K562 (cell line): ENCODE measurements around the gene RAB7A. TPM values are rescaled to one million over a fixed set of nuclear protein-coding genes. Genes with fewer than 3 reads are reported as not detected.

Experiments
- ATAC-seq: fragments of 200-7000 bp; cut with Tn5 transposase; 3 replicates; pipeline ENCODE4 v1.9.1; 2020; ENCODE audit warnings: moderate library complexity
- BruUV-seq: library from RNA; stranded (reverse); fragments of 400-500 nt; replicated peaks from 2 replicates; lab custom pipeline; 2021; lab: Mats Ljungman, UMichigan
- CTCF ChIA-PET: fragments of 300-600 bp; formaldehyde crosslinking; extraction: SDS; loops from one replicate; lab custom pipeline; 2021; ENCODE audit warnings: low intra/inter-chr PET ratio; lab: Yijun Ruan, JAX
- POLR2A ChIA-PET: fragments of 300-600, 350-650 bp; sonication (Branson Sonifier 250); formaldehyde crosslinking; extraction: SDS; loops from one replicate; lab custom pipeline; 2021; ENCODE audit warnings: antibody characterized with exemption, inconsistent platforms; lab: Yijun Ruan, JAX
- DNase-seq, 4 experiments: peaks; one replicate each; pipeline versions ENCODE4 v3.0.0 to v3.0.0-alpha.2; 2011 to 2018; ENCODE audit warnings: low spot score in 3 of 4, mixed read lengths in 3 of 4; ENCODE audit errors: extremely low read depth in 1 of 4
- FAIRE-seq: peaks from 2 replicates; lab custom pipeline; 2011; peaks lifted over from hg19 to GRCh38; lab: Jason Lieb, UNC
- H2AFZ ChIP-seq: 2 replicates; pipeline ENCODE4 v1.6.0; 2011; ENCODE audit warnings: low read depth, low read length, control low read depth, inconsistent platforms
- H3K27ac ChIP-seq: fragments of 200-600 bp; 3 replicates; pipeline ENCODE4 v1.8.0; 2011; ENCODE audit warnings: low read depth, mild to moderate bottlenecking, control low read depth, inconsistent platforms, low read length, moderate library complexity, mixed read lengths; ENCODE audit errors: extremely low read depth
- H3K27me3 ChIP-seq, 2 experiments: fragments of 300-600 bp in 1 of 2; 2 replicates in 1 of 2; 3 replicates in 1 of 2; pipeline versions ENCODE4 v1.6.0 to v1.8.0; 2011; ENCODE audit warnings: inconsistent platforms in 2 of 2, low read length in 2 of 2, mild to moderate bottlenecking in 1 of 2, mixed read lengths in 1 of 2, moderate library complexity in 1 of 2; ENCODE audit not compliant: control insufficient read depth in 2 of 2, insufficient read depth in 2 of 2
- H3K36me3 ChIP-seq: fragments of 300-600 bp; 3 replicates; pipeline ENCODE4 v1.8.0; 2011; ENCODE audit warnings: mild to moderate bottlenecking, low read length, inconsistent platforms; ENCODE audit not compliant: control insufficient read depth, insufficient read depth
- H3K4me1 ChIP-seq, 2 experiments: fragments of 200-600 bp in 1 of 2; replicated peaks in 1 of 2; 2 replicates in 1 of 2; 3 replicates in 1 of 2; pipeline versions ENCODE4 v1.5.1 to v1.8.0; 2011; ENCODE audit warnings: inconsistent platforms in 2 of 2, low read length in 2 of 2, mild to moderate bottlenecking in 1 of 2, mixed read lengths in 1 of 2, moderate library complexity in 1 of 2; ENCODE audit not compliant: control insufficient read depth in 2 of 2, insufficient read depth in 2 of 2
- H3K4me2 ChIP-seq: 2 replicates; pipeline ENCODE4 v1.6.1; 2011; ENCODE audit warnings: low read length, control low read depth, inconsistent platforms, mixed read lengths; ENCODE audit not compliant: insufficient read depth
- H3K4me3 ChIP-seq: fragments of 200-600 bp; sonication (generic), shearing (Covaris generic); 2 replicates; pipeline ENCODE4 v1.5.1; 2016; ENCODE audit warnings: control low read depth, inconsistent platforms
- H3K79me2 ChIP-seq: fragments of 200-600 bp; 3 replicates; pipeline ENCODE4 v1.8.0; 2011; ENCODE audit warnings: low read length, inconsistent platforms; ENCODE audit not compliant: control insufficient read depth, insufficient read depth
- H3K9ac ChIP-seq, 2 experiments: 2 replicates each; pipeline versions ENCODE4 v1.6.0 to v1.6.1; 2011; ENCODE audit warnings: low read depth in 2 of 2, low read length in 2 of 2, control low read depth in 1 of 2, inconsistent platforms in 1 of 2, mild to moderate bottlenecking in 1 of 2, mixed read lengths in 1 of 2; ENCODE audit not compliant: insufficient read depth in 1 of 2
- H3K9me1 ChIP-seq: one replicate; pipeline ENCODE4 v1.6.0; 2011; ENCODE audit warnings: inconsistent platforms, mild to moderate bottlenecking, low read length, moderate library complexity; ENCODE audit not compliant: control insufficient read depth, insufficient read depth
- H3K9me3 ChIP-seq: replicated peaks from 2 replicates; pipeline ENCODE4 v1.5.1; 2011; ENCODE audit warnings: low read depth, low read length, inconsistent platforms; ENCODE audit not compliant: control insufficient read depth, insufficient read depth
- H4K20me1 ChIP-seq: replicated peaks from 2 replicates; pipeline ENCODE4 v1.6.1; 2011; ENCODE audit warnings: low read length, inconsistent platforms, mixed read lengths; ENCODE audit not compliant: control insufficient read depth, insufficient read depth
- MEF2D ChIP-seq: conservative IDR thresholded peaks from 2 replicates; pipeline ENCODE4 v1.6.1; 2016; ENCODE audit warnings: low read depth, missing genetic modification characterization, missing compliant biosample characterization
- RAD21 ChIP-seq, 2 experiments: fragments of 250-450 bp in 1 of 2; fragments of 450-650 bp in 1 of 2; sonication (Bioruptor Pico) in 1 of 2; formaldehyde crosslinking in 1 of 2; IDR thresholded peaks in 1 of 2; conservative IDR thresholded peaks in 1 of 2; 2 replicates each; pipeline versions ENCODE4 v1.4.0 to v1.8.0; 2020 to 2022; ENCODE audit warnings: mild to moderate bottlenecking in 2 of 2, moderate library complexity in 1 of 2
- RBM34 ChIP-seq: fragments of 200-400 bp; formaldehyde crosslinking; IDR thresholded peaks from 2 replicates; pipeline ENCODE4 v1.6.1; 2018; ENCODE audit warnings: low read length, borderline replicate concordance; ENCODE audit not compliant: insufficient read depth
- SMC3 ChIP-seq: conservative IDR thresholded peaks from 2 replicates; pipeline ENCODE4 v1.6.1; 2011; ENCODE audit warnings: low read depth, low read length, improper control_type of control experiment; ENCODE audit not compliant: insufficient read depth
- ZFP36 ChIP-seq: fragments of 150-350 bp; IDR thresholded peaks from 2 replicates; pipeline ENCODE4 v1.6.1; 2018; ENCODE audit warnings: low read length, low read depth; ENCODE audit not compliant: partially characterized antibody
- ZNF384 ChIP-seq: IDR thresholded peaks from 2 replicates; pipeline ENCODE4 v1.6.1; 2012; ENCODE audit warnings: low read depth, low read length, improper control_type of control experiment
- WGBS: fragments of 100-300 bp; shearing (Covaris generic); methylation state at CpG from one replicate; pipeline ENCODE4 v1.1.6; 2016; ENCODE audit warnings: low coverage, mixed read lengths; ENCODE audit not compliant: insufficient coverage; ENCODE audit errors: missing lambda C conversion rate; 5-methylcytosine and 5-hydroxymethylcytosine counted together
- in situ Hi-C: fragments of 300-500 bp; cut with MboI; formaldehyde crosslinking; loops from 4 replicates; pipeline ENCODE4 v1.15.0; 2018; ENCODE audit warnings: inconsistent platforms, mixed read lengths
- intact Hi-C: fragments of 100-400 bp; cut with micrococcal nuclease; formaldehyde crosslinking; loops from 2 replicates; pipeline ENCODE4 v1.14.2; 2022
- polyA plus RNA-seq, 8 experiments: library from polyadenylated mRNA; depleted of rRNA in 4 of 8; stranded (reverse) in 5 of 8; unstranded in 3 of 8; fragments of >200 nt; fragmentation: Nextera tagmentation in 2 of 8; fragmentation: Illumina TruSeq in 1 of 8; extraction: Ambion mirVana in 2 of 8; extraction: Trizol in 1 of 8; gene quantifications; 2 replicates each; pipeline versions ENCODE4 v1.2.1 to v1.2.3, GENCODE V29; 2011 to 2014; ENCODE audit warnings: inconsistent platforms in 1 of 8, missing spikeins in 1 of 8
- total RNA-seq, 7 experiments: library from RNA; depleted of rRNA in 6 of 7; stranded (reverse); fragments of >200 nt in 6 of 7; fragmentation: Illumina TruSeq in 2 of 7; extraction: Trizol in 2 of 7; gene quantifications; 2 replicates each; pipeline versions ENCODE4 v1.2.1 to v1.2.3, GENCODE V29; 2011 to 2021; ENCODE audit warnings: low replicate concordance in 1 of 7
- TF ChIP-seq, protein P1 (sequence below), 2 experiments: fragments of 450-650 bp; formaldehyde crosslinking in 1 of 2; IDR thresholded peaks; 2 replicates each; pipeline versions ENCODE4 v1.4.0 to v1.6.1; 2014 to 2020; ENCODE audit warnings: mild to moderate bottlenecking in 2 of 2, borderline replicate concordance in 1 of 2, low read depth in 1 of 2
- TF ChIP-seq, protein P2 (sequence below), 3 experiments: IDR thresholded peaks in 2 of 3; conservative IDR thresholded peaks in 1 of 3; 2 replicates each; pipeline ENCODE4 v1.5.1; 2011 to 2012; ENCODE audit warnings: low read length in 3 of 3, mild to moderate bottlenecking in 3 of 3, control low read depth in 2 of 3, improper control_type of control experiment in 1 of 3, inconsistent platforms in 1 of 3, low read depth in 1 of 3, mixed read lengths in 1 of 3, moderate library complexity in 1 of 3; ENCODE audit not compliant: insufficient read depth in 2 of 3

The RAB7A gene
- total and polyA plus RNA-seq, 9 of the 15 experiments (the other 6 are each of a cell fraction or from before 2014, with no cell fraction given) = 30.9 to 204 (median 72.8) TPM

DNA sequence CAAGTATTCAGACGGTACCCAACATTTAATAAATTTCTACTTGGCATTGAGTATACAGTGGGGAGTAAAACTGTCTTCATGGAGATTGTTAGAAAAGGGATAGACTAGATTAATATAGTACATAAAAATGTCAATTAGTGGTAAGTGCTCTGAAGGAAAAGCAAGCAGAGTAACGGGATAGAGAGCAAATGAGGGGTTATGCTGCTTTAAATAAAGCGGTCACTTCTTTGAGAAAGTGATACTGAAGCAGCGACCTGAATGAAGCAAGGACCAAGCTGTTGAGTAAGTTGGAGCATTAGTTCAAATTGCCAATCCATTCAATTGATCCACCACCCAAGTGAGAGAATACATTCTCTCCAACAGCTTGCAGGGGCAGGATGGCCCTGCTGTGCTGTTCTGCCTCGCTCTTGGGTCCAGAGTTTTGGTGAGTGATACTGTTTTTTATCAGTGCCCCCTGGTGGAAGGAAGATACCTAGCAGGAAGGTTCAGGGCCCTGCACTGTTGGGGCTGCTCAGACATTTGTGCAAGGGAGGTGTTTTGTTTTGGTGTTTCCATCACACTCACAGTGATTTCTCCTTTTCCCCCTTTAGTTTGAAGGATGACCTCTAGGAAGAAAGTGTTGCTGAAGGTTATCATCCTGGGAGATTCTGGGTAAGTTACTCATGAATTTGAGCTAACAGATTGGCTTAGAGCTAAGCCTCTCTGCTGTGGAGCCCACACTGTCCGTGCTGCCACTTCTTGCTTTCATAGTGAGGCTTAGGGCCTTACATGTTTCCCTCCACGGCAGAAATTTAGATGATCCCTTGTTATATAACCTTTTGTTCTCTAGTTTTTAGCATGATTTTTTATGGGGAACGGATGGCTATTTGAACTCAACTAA lies 69.0 kb downstream of the RAB7A start:
- Histone ChIP-seq H3K9ac (no peak overlapping the region), H3K27me3 (no peaks in the 10 kb centered on the region), H3K9me1 (no peaks in the 10 kb centered on the region), H3K4me2 (no peak overlapping the region), H3K27ac (peak overlapping the region; percentile 51; the same call in 1 of the 3 replicates), H3K36me3 (peaks cover 46% of the 10 kb centered on the region), H3K4me3 (no peak overlapping the region), H3K9me3 (no peaks in the 10 kb centered on the region), H4K20me1 (no peaks in the 10 kb centered on the region), H3K79me2 (peaks cover 54% of the 10 kb centered on the region), H3K4me1 (peaks cover 0 to 17% of the 10 kb centered on the region in 2 experiments; a peak in 3 of 5 replicates), H2AFZ (no peak overlapping the region)
- FAIRE-seq = peak; percentile 86
- in situ Hi-C loops (no loop called here), intact Hi-C loops (loop anchor here (1.0 to 5.0 kb wide), 2 partner anchors 115 to 203 kb away; no protein-coding TSS in a partner anchor)
- 55% methylated on average over 8 of the region's 8 CpGs for WGBS
- BruUV-seq = no TSS peak
- CTCF ChIA-PET = interaction anchor here (0.6 to 2.4 kb wide), 3 partner anchors 114 to 1145 kb away, joined by 3 to 12 read pairs (median 3); no protein-coding TSS in a partner anchor
- POLR2A ChIA-PET = interaction anchor here (0.7 kb wide), 2 partner anchors 84 to 160 kb away, joined by 3 to 4 read pairs; no protein-coding TSS in a partner anchor
- ATAC-seq = peak; percentile 99
- DNase-seq = peak; percentile 61 to 69 (median 64)
- TF ChIP-seq RAD21 (CRISPR knock-in tag; conservative IDR thresholded peaks at IDR 0.05 in 1 of 2, IDR thresholded peaks at IDR 0.05 in 1 of 2) (peak; percentile 49 to 71), RBM34 (no peak), SMC3 (peak; percentile 43), ZNF384 (no peak), MEF2D (tag) (no peak), ZFP36 (peak; percentile 13)
- TF ChIP-seq, protein P1, sequence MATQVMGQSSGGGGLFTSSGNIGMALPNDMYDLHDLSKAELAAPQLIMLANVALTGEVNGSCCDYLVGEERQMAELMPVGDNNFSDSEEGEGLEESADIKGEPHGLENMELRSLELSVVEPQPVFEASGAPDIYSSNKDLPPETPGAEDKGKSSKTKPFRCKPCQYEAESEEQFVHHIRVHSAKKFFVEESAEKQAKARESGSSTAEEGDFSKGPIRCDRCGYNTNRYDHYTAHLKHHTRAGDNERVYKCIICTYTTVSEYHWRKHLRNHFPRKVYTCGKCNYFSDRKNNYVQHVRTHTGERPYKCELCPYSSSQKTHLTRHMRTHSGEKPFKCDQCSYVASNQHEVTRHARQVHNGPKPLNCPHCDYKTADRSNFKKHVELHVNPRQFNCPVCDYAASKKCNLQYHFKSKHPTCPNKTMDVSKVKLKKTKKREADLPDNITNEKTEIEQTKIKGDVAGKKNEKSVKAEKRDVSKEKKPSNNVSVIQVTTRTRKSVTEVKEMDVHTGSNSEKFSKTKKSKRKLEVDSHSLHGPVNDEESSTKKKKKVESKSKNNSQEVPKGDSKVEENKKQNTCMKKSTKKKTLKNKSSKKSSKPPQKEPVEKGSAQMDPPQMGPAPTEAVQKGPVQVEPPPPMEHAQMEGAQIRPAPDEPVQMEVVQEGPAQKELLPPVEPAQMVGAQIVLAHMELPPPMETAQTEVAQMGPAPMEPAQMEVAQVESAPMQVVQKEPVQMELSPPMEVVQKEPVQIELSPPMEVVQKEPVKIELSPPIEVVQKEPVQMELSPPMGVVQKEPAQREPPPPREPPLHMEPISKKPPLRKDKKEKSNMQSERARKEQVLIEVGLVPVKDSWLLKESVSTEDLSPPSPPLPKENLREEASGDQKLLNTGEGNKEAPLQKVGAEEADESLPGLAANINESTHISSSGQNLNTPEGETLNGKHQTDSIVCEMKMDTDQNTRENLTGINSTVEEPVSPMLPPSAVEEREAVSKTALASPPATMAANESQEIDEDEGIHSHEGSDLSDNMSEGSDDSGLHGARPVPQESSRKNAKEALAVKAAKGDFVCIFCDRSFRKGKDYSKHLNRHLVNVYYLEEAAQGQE (IDR thresholded peaks at IDR 0.05; ENCODE audit: borderline replicate concordance) = peak; percentile 60; the same call in 1 of the 2 replicates
- TF ChIP-seq, protein P1 (CRISPR knock-in tag; IDR thresholded peaks at IDR 0.05; ENCODE audit: low read depth) = no peak
- TF ChIP-seq, protein P2, sequence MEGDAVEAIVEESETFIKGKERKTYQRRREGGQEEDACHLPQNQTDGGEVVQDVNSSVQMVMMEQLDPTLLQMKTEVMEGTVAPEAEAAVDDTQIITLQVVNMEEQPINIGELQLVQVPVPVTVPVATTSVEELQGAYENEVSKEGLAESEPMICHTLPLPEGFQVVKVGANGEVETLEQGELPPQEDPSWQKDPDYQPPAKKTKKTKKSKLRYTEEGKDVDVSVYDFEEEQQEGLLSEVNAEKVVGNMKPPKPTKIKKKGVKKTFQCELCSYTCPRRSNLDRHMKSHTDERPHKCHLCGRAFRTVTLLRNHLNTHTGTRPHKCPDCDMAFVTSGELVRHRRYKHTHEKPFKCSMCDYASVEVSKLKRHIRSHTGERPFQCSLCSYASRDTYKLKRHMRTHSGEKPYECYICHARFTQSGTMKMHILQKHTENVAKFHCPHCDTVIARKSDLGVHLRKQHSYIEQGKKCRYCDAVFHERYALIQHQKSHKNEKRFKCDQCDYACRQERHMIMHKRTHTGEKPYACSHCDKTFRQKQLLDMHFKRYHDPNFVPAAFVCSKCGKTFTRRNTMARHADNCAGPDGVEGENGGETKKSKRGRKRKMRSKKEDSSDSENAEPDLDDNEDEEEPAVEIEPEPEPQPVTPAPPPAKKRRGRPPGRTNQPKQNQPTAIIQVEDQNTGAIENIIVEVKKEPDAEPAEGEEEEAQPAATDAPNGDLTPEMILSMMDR (IDR thresholded peaks at IDR 0.05 in 2 of 3, conservative IDR thresholded peaks at IDR 0.05 in 1 of 3; ENCODE audit: insufficient read depth in 2 of 3, low read depth in 1 of 3, low read length in 3 of 3) = peak; percentile 62 to 78 (median 72)
